Neural cell (in vitro differentiated cells): ENCODE measurements around the gene SHC2. TPM values are rescaled to one million over a fixed set of nuclear protein-coding genes. Genes with fewer than 3 reads are reported as not detected.

Experiments
- H2AFZ ChIP-seq: fragments of 200-600, 300-800 bp; sonication (generic), shearing (Covaris generic); 2 replicates; pipeline ENCODE4 v1.6.0; 2014; ENCODE audit warnings: low read depth, mild to moderate bottlenecking, antibody characterized with exemption, low read length, moderate library complexity
- H3F3A ChIP-seq: fragments of 200-600 bp; shearing (Covaris generic); 2 replicates; pipeline ENCODE4 v1.6.1; 2016; ENCODE audit warnings: mild to moderate bottlenecking, moderate library complexity, mixed read lengths, antibody characterized with exemption, low read length; ENCODE audit not compliant: insufficient read depth, poor library complexity, severe bottlenecking
- H3K27ac ChIP-seq: fragments of 200-600, 300-800 bp; sonication (generic), shearing (Covaris generic); 2 replicates; pipeline ENCODE4 v1.5.1; 2014; ENCODE audit warnings: mild to moderate bottlenecking, low read length, moderate library complexity
- H3K27me3 ChIP-seq: fragments of 300-800, 200-600 bp; sonication (generic), shearing (Covaris generic); 2 replicates; pipeline ENCODE4 v1.6.0; 2014; ENCODE audit warnings: mild to moderate bottlenecking, low read depth, low read length, moderate library complexity; ENCODE audit not compliant: insufficient read depth
- H3K36me3 ChIP-seq: fragments of 300-800, 200-600 bp; sonication (generic), shearing (Covaris generic); 2 replicates; pipeline ENCODE4 v1.5.1; 2014; ENCODE audit warnings: mild to moderate bottlenecking, antibody characterized with exemption, low read length, moderate library complexity; ENCODE audit not compliant: insufficient read depth
- H3K4me2 ChIP-seq: fragments of 300-800, 200-600 bp; sonication (generic), shearing (Covaris generic); 2 replicates; pipeline ENCODE4 v1.6.0; 2014; ENCODE audit warnings: mild to moderate bottlenecking, low read length
- H3K4me3 ChIP-seq: fragments of 300-800, 200-600 bp; sonication (generic), shearing (Covaris generic); 2 replicates; pipeline ENCODE4 v1.5.1; 2014; ENCODE audit warnings: mild to moderate bottlenecking, low read length, moderate library complexity
- H3K79me2 ChIP-seq: fragments of 200-600 bp; shearing (Covaris generic); replicated peaks from 2 replicates; pipeline ENCODE4 v1.6.0; 2014; ENCODE audit warnings: mild to moderate bottlenecking, low read length, moderate library complexity; ENCODE audit not compliant: insufficient read depth
- H3K9ac ChIP-seq: fragments of 300-800, 200-600 bp; sonication (generic), shearing (Covaris generic); 2 replicates; pipeline ENCODE4 v1.6.1; 2016; ENCODE audit warnings: mild to moderate bottlenecking, low read length, mixed read lengths
- H3K9me2 ChIP-seq: fragments of 200-600 bp; shearing (Covaris generic); 2 replicates; pipeline ENCODE4 v1.6.1; 2016; ENCODE audit warnings: mild to moderate bottlenecking, low read length, mixed read lengths; ENCODE audit not compliant: insufficient read depth
- H3K9me3 ChIP-seq: fragments of 200-600, 300-800 bp; sonication (generic), shearing (Covaris generic); 2 replicates; pipeline ENCODE4 v1.6.1; 2016; ENCODE audit warnings: mild to moderate bottlenecking, mixed run types, low read length, moderate library complexity, mixed read lengths
- H4K20me1 ChIP-seq: fragments of 200-600 bp; shearing (Covaris generic); 2 replicates; pipeline ENCODE4 v1.6.1; 2016; ENCODE audit warnings: mild to moderate bottlenecking, mixed run types; ENCODE audit not compliant: insufficient read depth
- CTCF ChIP-seq: fragments of 450-650 bp; IDR thresholded peaks from 2 replicates; pipeline ENCODE4 v1.5.1; 2014; ENCODE audit warnings: antibody characterized with exemption, mild to moderate bottlenecking, moderate library complexity; ENCODE audit not compliant: poor library complexity, severe bottlenecking
- EP300 ChIP-seq: fragments of 450-650 bp; conservative IDR thresholded peaks from 2 replicates; pipeline ENCODE4 v1.6.1; 2014; ENCODE audit warnings: antibody characterized with exemption, mild to moderate bottlenecking, moderate library complexity; ENCODE audit not compliant: poor library complexity, severe bottlenecking
- EZH2 ChIP-seq: fragments of 200-600, 300-800 bp; shearing (Covaris generic), sonication (generic); IDR thresholded peaks from 2 replicates; pipeline ENCODE4 v1.6.1; 2014; ENCODE audit warnings: antibody characterized with exemption, low read length, borderline replicate concordance, mild to moderate bottlenecking; ENCODE audit not compliant: insufficient read depth, poor library complexity, severe bottlenecking
- MXI1 ChIP-seq: fragments of 450-650 bp; conservative IDR thresholded peaks from 2 replicates; pipeline ENCODE4 v1.6.1; 2014; ENCODE audit warnings: antibody characterized with exemption, mild to moderate bottlenecking; ENCODE audit not compliant: poor library complexity, severe bottlenecking
- POLR2AphosphoS5 ChIP-seq: IDR thresholded peaks from 2 replicates; pipeline ENCODE4 v1.6.1; 2012
- RAD21 ChIP-seq: fragments of 450-650 bp; conservative IDR thresholded peaks from 2 replicates; pipeline ENCODE4 v1.6.1; 2014; ENCODE audit warnings: antibody characterized with exemption, mild to moderate bottlenecking, moderate library complexity
- REST ChIP-seq: IDR thresholded peaks from 2 replicates; pipeline ENCODE4 v1.6.1; 2012; ENCODE audit warnings: borderline replicate concordance
- SMC3 ChIP-seq: fragments of 450-650 bp; conservative IDR thresholded peaks from 2 replicates; pipeline ENCODE4 v1.6.1; 2014; ENCODE audit warnings: antibody characterized with exemption, mild to moderate bottlenecking, moderate library complexity; ENCODE audit not compliant: poor library complexity
- TAF1 ChIP-seq: IDR thresholded peaks from 2 replicates; pipeline ENCODE4 v1.6.1; 2012; ENCODE audit warnings: low read depth
- polyA plus RNA-seq: library from polyadenylated mRNA; depleted of rRNA; stranded (reverse); fragments of >200 nt; gene quantifications from 2 replicates; pipeline ENCODE4 v1.2.3, GENCODE V29; 2014

Gene SHC2
- polyA plus RNA-seq, 1 donor from 2014 or later, result 75.8 TPM

GRCh38 chr19:441213-441836, 19.5 kb downstream of the SHC2 start:
- no peak overlapping the region for H2AFZ ChIP-seq
- H3K4me3 ChIP-seq, result no peak overlapping the region
- TF ChIP-seq EP300 (no peak), CTCF (no peak), EZH2 (no peak), TAF1 (no peak), REST (no peak), POLR2AphosphoS5 (no peak), RAD21 (no peak), SMC3 (no peak), MXI1 (no peak)
- H3K27ac ChIP-seq, result no peak overlapping the region
- H3K9me3 ChIP-seq, result no peaks in the 10 kb centered on the region
- no peak overlapping the region for H3K9ac ChIP-seq
- no peak overlapping the region for H3K4me2 ChIP-seq
- H3K79me2 ChIP-seq, result no peaks in the 10 kb centered on the region
- H4K20me1 ChIP-seq, result no peaks in the 10 kb centered on the region
- H3F3A ChIP-seq, result no peaks in the 10 kb centered on the region
- H3K9me2 ChIP-seq, result no peaks in the 10 kb centered on the region
- no peaks in the 10 kb centered on the region for H3K27me3 ChIP-seq
- no peaks in the 10 kb centered on the region for H3K36me3 ChIP-seq

- no peak overlapping the region for H3K4me2 ChIP-seq
- H3K9me2 ChIP-seq, result no peaks in the 10 kb centered on the region
- no peak for TF ChIP-seq POLR2AphosphoS5
- no peak for TF ChIP-seq EP300
- no peak for TF ChIP-seq CTCF
- TF ChIP-seq MXI1, result no peak
- TF ChIP-seq RAD21, result no peak
- TF ChIP-seq REST, result no peak
- TF ChIP-seq SMC3, result no peak
- TF ChIP-seq EZH2, result no peak
- TF ChIP-seq TAF1, result no peak
- H3K79me2 ChIP-seq, result no peaks in the 10 kb centered on the region
- no peaks in the 10 kb centered on the region for H3K36me3 ChIP-seq
- H3K27ac ChIP-seq, result no peak overlapping the region
- H3K9me3 ChIP-seq, result no peaks in the 10 kb centered on the region
- H3K4me3 ChIP-seq, result no peak overlapping the region
- H3K9ac ChIP-seq, result no peak overlapping the region
- no peaks in the 10 kb centered on the region for H3F3A ChIP-seq
- H3K27me3 ChIP-seq, result no peaks in the 10 kb centered on the region
- H2AFZ ChIP-seq, result no peak overlapping the region
- H4K20me1 ChIP-seq, result no peaks in the 10 kb centered on the region
These were observed 20.2 kb downstream of the SHC2 start for GRCh38 chr19:440391-441212.
